Stimulated activated CD8-positive, alpha-beta memory T cell treated with anti-CD3 and anti-CD28 coated beads, Interleukin-7, amount 100 ng/mL, for 1 hour (primary cell): ENCODE results near the gene MCCD1.

Experiments
- DNase-seq, 2 donors: peaks; one replicate each; pipeline ENCODE4 v3.0.0-alpha.2; 2020; ENCODE audit warnings: low read depth in 2 of 2

The MCCD1 gene

GRCh38 chr6:31541658-31542521 is 13.1 kb downstream of the MCCD1 start, which contains the start of gene DDX39B:
TSS of gene DDX39B (minus strand) at chr6:31542003. CDS start at chr6:31540532, 1,471 bp downstream.
- peak; percentile 83 to 87 for DNase-seq

GRCh38 chr6:31543639-31544038 is 14.9 kb downstream of the MCCD1 start:
- DNase-seq = no peak

GRCh38 chr6:31544676-31545075 is 15.9 kb downstream of the MCCD1 start:
- DNase-seq = no peak

- DNase-seq = no peak
These were observed 16.5 kb downstream of the MCCD1 start for GRCh38 chr6:31545291-31545690.

GRCh38 chr6:31546339-31546957 is 17.7 kb downstream of the MCCD1 start, which contains the start of gene ATP6V1G2:
TSS of gene ATP6V1G2 (minus strand) at chr6:31546608. CDS start at chr6:31546559, 49 bp downstream.
- peak; percentile 55 to 73 for DNase-seq

GRCh38 chr6:31546958-31547726 is 18.4 kb downstream of the MCCD1 start, which contains the start of gene NFKBIL1:
TSS of gene NFKBIL1 (plus strand) at chr6:31547608. CDS start at chr6:31547695, 87 bp downstream.
- DNase-seq = peak; percentile 77 to 80

GRCh38 chr6:31547727-31548543 is 19.2 kb downstream of the MCCD1 start:
- DNase-seq = no peak

GRCh38 chr6:31548544-31548873 is 19.7 kb downstream of the MCCD1 start:
- DNase-seq = no peak

GRCh38 chr6:31551371-31551770 is 22.6 kb downstream of the MCCD1 start:
- DNase-seq = peak; percentile 28 to 35

GRCh38 chr6:31556307-31556706 is 27.5 kb downstream of the MCCD1 start:
- DNase-seq = no peak

GRCh38 chr6:31557443-31558317 is 28.9 kb downstream of the MCCD1 start:
- no peak for DNase-seq

- DNase-seq = no peak
These were observed 29.5 kb downstream of the MCCD1 start for GRCh38 chr6:31558318-31558625.

- DNase-seq = peak in 1 of 2 donors; percentile 38
These were observed 30.1 kb downstream of the MCCD1 start for GRCh38 chr6:31558631-31559500.

- DNase-seq = no peak
These were observed 30.8 kb downstream of the MCCD1 start for GRCh38 chr6:31559606-31559957.

- DNase-seq = no peak
These were observed 31.4 kb downstream of the MCCD1 start for GRCh38 chr6:31559958-31560696.

- DNase-seq = no peak
These were observed 31.9 kb downstream of the MCCD1 start for GRCh38 chr6:31560697-31561058.

GRCh38 chr6:31567531-31568370 is 39.0 kb downstream of the MCCD1 start:
- no peak for DNase-seq

GRCh38 chr6:31568537-31568961 is 39.8 kb downstream of the MCCD1 start:
- DNase-seq = no peak
